ENCODE measurements around the gene SAXO2. TPM values are rescaled to one million over a fixed set of nuclear protein-coding genes. Genes with fewer than 3 reads are reported as not detected.
"Not testable (repeated sequence)": the region's sequence is repeated elsewhere in the genome, so short reads cannot be mapped to it uniquely, and the experiment has no call there.

Gene SAXO2
- total RNA-seq, 1 donor from 2014 or later = 2.0 TPM

DNA sequence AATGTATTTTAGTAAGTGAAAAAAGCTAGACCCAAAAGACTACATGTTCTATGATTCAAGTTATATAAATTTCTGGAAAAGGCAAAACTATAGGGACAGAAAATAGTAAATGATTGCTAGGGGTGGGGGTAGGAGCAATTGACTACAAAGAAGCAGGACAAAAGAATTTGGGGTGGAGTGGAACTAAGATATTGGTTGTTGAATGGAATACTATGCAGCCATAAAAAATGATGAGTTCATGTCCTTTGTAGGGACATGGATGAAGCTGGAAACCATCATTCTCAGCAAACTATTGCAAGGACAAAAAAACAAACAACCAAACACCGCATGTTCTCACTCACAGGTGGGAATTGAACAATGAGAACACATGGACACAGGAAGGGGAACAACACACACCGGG is 25.6 kb downstream of the SAXO2 start:
- H3K27ac Mint-ChIP-seq (ENCODE audit: unreplicated experiment); H3K36me3 Mint-ChIP-seq (ENCODE audit: low read depth, unreplicated experiment); H3K27me3 Mint-ChIP-seq (ENCODE audit: unreplicated experiment); DNase-seq (ENCODE audit: low spot score); H3K4me1 Mint-ChIP-seq (ENCODE audit: unreplicated experiment); H3K9me3 Mint-ChIP-seq (ENCODE audit: unreplicated experiment); H3K4me3 Mint-ChIP-seq (ENCODE audit: unreplicated experiment): not testable (repeated sequence)

- no peak overlapping the region for H3K4me3 Mint-ChIP-seq (ENCODE audit: unreplicated experiment)
- no peak overlapping the region for H3K27ac Mint-ChIP-seq (ENCODE audit: unreplicated experiment)
- no peaks in the 10 kb centered on the region for H3K36me3 Mint-ChIP-seq (ENCODE audit: low read depth, unreplicated experiment)
- DNase-seq (ENCODE audit: low spot score) = no peak
- no peaks in the 10 kb centered on the region for H3K9me3 Mint-ChIP-seq (ENCODE audit: unreplicated experiment)
- no peak for TF ChIP-seq CTCF (IDR thresholded peaks at IDR 0.05; ENCODE audit: unreplicated experiment)
- H3K4me1 Mint-ChIP-seq (ENCODE audit: unreplicated experiment) = no peaks in the 10 kb centered on the region
- H3K27me3 Mint-ChIP-seq (ENCODE audit: unreplicated experiment) = peaks cover 3% of the 10 kb centered on the region
Measured at GRCh38 chr15:82292271-82292670, 29.7 kb downstream of the SAXO2 start.

DNA sequence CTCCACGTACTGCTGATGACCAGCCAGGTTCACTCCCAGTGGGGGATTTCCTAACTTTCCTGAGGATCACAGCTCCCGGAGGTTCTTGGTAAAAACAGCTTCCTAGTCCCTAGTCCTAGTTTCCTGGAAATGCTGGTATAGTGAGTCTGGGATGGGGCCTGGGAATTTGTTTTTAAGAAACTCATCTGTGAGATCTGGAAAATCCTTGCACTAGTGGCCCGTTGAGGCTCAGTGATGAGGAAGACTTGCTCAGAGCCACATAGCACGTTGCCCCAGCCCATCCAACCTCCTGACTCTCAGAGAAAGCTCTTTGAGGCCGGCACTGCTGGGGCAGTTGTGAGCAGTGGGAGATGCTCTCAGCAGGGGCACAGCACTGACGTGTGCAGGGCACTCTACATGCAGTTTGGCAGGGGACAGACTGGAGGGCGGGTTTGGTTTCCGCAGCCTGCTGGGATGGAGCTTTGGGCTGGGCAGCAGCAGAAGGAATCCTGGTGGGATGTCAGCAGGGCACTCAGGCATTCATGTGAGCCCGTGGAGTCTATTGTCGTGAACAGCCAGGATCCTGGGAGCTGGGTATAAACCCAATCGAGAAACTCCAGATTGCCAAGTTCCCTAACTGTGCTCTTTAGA is 31.6 kb downstream of the SAXO2 start:
- H3K36me3 Mint-ChIP-seq (ENCODE audit: low read depth, unreplicated experiment) = no peaks in the 10 kb centered on the region
- no peaks in the 10 kb centered on the region for H3K9me3 Mint-ChIP-seq (ENCODE audit: unreplicated experiment)
- peaks cover 6% of the 10 kb centered on the region for H3K27me3 Mint-ChIP-seq (ENCODE audit: unreplicated experiment)
- H3K4me3 Mint-ChIP-seq (ENCODE audit: unreplicated experiment) = no peak overlapping the region
- TF ChIP-seq CTCF (IDR thresholded peaks at IDR 0.05; ENCODE audit: unreplicated experiment) = no peak
- no peak overlapping the region for H3K27ac Mint-ChIP-seq (ENCODE audit: unreplicated experiment)
- no peak for DNase-seq (ENCODE audit: low spot score)
- no peaks in the 10 kb centered on the region for H3K4me1 Mint-ChIP-seq (ENCODE audit: unreplicated experiment)

DNA sequence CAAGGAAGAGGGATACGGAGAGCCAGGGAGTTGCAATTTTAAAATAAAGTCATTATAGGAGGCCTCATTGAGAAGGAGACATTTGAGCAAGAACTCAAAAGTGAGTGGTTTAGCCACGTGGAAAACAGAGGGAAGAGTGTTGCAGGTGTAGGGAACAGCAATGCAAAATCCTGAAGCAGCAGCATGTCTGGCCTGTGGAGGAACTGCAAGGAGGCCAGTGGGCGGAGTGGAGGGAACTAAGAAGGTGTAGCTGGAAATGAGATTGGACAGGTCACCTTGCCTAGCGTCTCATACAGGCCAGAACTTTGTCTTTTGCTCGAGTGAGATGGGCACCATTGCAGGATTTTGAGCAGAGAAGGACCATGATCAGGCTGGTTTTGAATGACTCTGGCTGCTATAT is 34.9 kb downstream of the SAXO2 start:
- Mint-ChIP-seq H3K4me3 (ENCODE audit: unreplicated experiment) (no peak overlapping the region), H3K27ac (ENCODE audit: unreplicated experiment) (peak overlapping the region; percentile 8), H3K4me1 (ENCODE audit: unreplicated experiment) (peaks cover 2% of the 10 kb centered on the region), H3K9me3 (ENCODE audit: unreplicated experiment) (no peaks in the 10 kb centered on the region), H3K27me3 (ENCODE audit: unreplicated experiment) (peaks cover 6% of the 10 kb centered on the region), H3K36me3 (ENCODE audit: low read depth, unreplicated experiment) (no peaks in the 10 kb centered on the region)
- no peak for TF ChIP-seq CTCF (IDR thresholded peaks at IDR 0.05; ENCODE audit: unreplicated experiment)
- no peak for DNase-seq (ENCODE audit: low spot score)

- Mint-ChIP-seq H3K4me3 (ENCODE audit: unreplicated experiment) (no peak overlapping the region), H3K4me1 (ENCODE audit: unreplicated experiment) (peaks cover 2% of the 10 kb centered on the region), H3K27me3 (ENCODE audit: unreplicated experiment) (peaks cover 6% of the 10 kb centered on the region), H3K36me3 (ENCODE audit: low read depth, unreplicated experiment) (no peaks in the 10 kb centered on the region), H3K9me3 (ENCODE audit: unreplicated experiment) (no peaks in the 10 kb centered on the region), H3K27ac (ENCODE audit: unreplicated experiment) (no peak overlapping the region)
- TF ChIP-seq CTCF (IDR thresholded peaks at IDR 0.05; ENCODE audit: unreplicated experiment) = no peak
- DNase-seq (ENCODE audit: low spot score) = no peak
Measured at GRCh38 chr15:82298032-82298431, 35.4 kb downstream of the SAXO2 start.

All from endothelial cell (in vitro differentiated cells).